GM19023 (cell line): Measurements from ENCODE around the gene ROPN1B.
"Not testable (repeated sequence)": the region's sequence is repeated elsewhere in the genome, so short reads cannot be mapped to it uniquely, and the experiment has no call there.

Experiments
- ATAC-seq: cut with Tn5 transposase; IDR thresholded peaks from one replicate; pipeline ENCODE4 v1.9.1; 2021; ENCODE audit warnings: mild to moderate bottlenecking, moderate library complexity; ENCODE audit not compliant: unreplicated experiment

The ROPN1B gene

DNA sequence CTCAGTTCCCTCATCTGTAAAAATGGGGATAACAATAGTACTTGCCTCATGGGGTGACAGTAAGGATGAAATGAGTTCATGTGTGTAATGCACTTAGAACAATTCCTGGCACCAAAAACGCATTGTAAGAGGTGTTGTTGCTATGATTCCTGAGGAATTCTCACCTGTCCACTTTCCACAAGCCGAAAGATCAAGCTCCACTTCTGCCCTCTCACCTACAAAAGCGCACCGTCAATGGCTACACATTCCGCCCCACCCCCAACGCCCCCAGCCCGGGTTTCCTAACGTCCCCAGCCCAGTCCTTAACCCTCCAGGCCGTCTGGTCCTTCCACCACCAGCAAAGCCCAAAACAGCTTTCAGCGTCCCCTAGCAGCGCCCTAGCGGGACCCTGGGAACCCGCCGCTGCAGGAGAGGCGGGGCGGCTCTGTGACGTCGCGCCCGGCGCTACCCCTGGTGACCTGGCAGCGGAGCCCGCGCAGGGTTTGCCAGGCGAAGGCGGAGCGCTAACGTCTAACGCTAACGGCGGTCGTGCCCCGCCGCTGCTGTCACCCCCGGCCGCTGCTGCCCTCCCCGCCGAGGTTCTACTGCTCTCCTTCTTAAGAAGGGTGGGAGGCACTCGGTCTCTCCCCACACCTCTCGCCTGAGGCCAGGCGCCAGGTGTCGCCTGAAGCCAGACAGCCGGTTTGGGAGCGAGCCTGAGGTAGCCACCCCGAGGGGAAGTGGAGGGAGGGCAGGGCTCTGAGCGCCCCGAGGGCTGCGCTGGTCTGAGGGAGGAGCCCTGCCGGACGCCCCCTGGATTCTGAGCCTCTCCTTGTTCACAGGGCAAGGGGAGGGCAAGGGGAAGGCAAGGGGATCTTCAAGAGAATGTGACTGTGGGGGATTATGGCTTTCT, at the start of gene ROPN1B:
Gene ROPN1B, plus strand, starts transcription at position 478 of the 892 bp plus-strand sequence. CDS start 2,877 bp downstream, outside the sequence.
- ATAC-seq: not testable (repeated sequence)

DNA sequence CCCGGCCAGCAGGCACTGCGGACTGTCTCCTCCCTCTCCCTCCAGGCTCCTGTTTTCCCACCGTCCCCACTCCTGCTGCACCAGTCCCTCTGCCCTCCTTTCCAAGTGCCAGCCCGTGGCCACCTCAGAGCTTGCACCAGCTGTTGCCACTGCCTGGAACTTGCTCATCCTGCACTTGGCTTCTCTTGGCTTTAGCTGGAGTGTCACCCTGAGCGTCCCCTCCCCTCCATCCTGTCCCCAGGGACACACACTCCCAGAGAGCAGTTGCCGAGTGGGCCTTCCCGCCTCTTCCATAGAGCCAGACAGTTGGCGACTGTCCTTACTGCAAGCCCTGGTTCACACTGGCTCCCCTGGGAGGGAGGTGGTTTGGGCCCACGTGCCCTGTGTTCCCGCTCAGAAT, 48.8 kb upstream of the ROPN1B start:
- ATAC-seq: not testable (repeated sequence)

- ATAC-seq: not testable (repeated sequence)
These were observed 48.2 kb upstream of the ROPN1B start for GRCh38 chr3:125920751-125921279.

DNA sequence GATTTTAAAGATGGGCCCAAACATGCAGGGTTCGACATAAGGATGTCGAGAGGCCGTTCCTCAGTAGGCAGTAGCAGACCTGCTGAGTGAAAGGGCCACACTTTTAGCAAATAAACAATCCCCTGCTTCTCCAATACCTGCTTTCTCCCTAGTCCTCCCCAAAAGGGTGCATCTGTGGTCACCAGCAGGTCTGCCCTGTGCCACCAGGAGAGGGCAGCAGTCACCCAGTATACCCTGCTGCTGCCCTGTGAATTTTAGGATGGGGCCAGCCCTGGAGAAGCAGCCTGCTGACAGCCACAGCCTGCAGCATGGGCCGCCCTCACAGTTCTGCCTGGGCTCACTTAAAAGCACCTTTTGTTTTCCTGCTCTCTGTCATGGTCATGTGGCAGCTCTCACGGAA, 47.3 kb upstream of the ROPN1B start:
- not testable (repeated sequence) for ATAC-seq

DNA sequence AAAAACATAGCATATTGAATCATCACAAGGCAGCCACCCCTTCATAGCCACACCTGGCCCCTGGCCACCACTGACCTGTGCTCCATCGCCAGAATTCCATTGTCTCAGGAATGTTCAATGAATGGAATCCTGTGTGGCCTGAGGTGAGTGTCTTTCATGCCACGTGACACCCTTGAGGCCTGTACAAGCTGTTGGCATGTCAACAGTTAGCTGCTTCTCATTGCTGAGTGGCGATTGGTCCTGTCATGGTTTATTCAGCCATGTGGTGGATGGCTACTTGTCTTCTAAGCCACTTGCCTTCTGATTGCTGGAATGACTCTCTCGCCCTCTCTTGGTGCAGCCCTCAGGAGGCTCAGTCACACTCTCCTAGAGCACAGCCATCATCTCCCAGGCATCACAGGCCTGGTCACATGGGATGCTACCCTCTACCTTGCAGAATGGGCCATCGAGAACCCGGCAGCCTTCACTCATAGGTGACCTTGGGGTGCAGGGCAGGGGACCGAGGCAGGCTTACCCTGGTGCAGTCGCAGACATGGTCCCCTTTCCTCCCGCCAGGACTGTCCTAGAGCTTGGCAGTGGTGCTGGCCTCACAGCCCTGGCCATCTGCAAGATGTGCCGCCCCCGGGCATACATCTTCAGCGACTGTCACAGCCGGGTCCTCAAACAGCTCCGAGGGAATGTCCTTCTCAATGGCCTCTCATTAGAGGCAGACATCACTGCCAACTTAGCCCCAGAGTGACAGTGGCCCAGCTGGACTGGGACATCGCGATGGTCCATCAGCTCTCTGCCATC, 45.5 kb upstream of the ROPN1B start:
- ATAC-seq: not testable (repeated sequence)

DNA sequence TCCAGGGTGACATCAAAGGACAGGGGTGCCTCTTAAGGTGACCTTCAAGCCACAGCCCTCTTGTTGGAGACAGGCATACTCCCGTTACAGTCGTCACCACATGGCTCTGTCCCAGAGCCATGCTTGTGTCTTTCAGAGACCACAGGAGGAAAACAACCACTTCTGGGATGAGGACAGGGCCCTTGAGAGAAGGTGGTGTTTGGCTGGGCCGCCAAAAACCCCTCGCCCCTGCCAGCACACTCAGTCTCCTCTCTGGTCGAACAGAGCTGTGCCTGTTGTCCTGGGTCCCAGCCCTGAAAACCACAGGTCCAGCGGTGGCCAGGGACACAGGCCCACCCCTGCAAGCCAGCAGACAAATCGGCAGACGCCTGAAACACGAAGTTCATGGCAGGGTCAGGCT, 44.7 kb upstream of the ROPN1B start:
- not testable (repeated sequence) for ATAC-seq

DNA sequence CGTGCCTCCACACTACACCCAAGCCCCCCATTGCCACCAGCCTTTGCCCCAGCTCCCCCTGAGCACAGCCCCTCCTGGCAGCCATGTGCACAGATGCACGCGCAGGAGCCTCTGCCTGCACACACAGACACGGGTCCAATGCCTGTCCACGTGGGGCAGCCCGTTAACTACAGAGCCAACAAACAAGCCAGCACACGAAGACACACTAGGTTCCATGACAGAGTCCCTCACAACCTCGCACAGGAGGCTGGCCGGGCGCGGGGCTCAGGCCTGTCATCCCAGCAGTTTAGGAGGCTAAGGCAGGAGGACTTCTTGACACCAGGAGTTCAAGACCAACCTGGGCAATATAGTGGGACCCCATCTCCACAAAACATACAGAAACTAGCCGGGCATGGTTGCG, 43.3 kb upstream of the ROPN1B start:
- ATAC-seq: not testable (repeated sequence)

DNA sequence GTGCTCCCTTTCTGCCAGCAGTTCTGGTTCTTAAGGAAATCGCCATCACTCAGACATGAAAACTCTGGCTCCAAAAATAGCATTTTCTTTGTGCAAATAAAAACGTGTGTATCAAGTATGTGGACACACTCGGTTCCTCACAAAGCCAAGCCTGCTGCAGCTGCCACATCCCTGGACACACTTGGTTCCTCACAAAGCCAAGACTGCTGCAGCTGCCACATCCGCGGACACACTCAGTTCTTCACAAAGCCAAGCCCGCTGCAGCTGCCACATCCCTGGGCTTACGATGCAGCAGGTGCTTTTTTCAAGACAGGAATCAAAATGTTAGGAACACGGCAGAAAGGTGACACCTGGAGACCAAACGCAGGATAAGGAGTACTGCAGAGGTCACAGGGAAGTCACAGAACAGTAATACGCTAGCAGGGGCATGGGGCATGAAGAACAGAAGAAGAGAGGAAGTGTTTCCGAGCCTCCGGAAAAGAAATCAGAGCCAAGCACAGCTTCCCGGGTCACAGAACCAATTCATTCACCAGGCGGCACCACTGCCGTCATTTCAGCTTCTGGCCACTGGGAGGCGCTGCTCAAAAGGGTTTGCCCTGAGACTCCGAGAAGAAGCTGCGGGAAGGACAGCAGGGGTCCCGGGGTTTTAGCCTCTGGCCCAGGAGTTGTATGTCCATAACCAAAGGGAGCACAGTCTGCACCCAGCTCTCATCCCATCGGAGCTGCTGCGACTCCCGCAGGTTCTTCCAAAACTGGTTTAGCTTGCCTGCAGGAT, 40.0 kb upstream of the ROPN1B start:
- ATAC-seq: not testable (repeated sequence)

GRCh38 chr3:125929765-125930164, 39.2 kb upstream of the ROPN1B start:
- not testable (repeated sequence) for ATAC-seq

- ATAC-seq: not testable (repeated sequence)
These were observed 37.6 kb upstream of the ROPN1B start for GRCh38 chr3:125931355-125931880.

DNA sequence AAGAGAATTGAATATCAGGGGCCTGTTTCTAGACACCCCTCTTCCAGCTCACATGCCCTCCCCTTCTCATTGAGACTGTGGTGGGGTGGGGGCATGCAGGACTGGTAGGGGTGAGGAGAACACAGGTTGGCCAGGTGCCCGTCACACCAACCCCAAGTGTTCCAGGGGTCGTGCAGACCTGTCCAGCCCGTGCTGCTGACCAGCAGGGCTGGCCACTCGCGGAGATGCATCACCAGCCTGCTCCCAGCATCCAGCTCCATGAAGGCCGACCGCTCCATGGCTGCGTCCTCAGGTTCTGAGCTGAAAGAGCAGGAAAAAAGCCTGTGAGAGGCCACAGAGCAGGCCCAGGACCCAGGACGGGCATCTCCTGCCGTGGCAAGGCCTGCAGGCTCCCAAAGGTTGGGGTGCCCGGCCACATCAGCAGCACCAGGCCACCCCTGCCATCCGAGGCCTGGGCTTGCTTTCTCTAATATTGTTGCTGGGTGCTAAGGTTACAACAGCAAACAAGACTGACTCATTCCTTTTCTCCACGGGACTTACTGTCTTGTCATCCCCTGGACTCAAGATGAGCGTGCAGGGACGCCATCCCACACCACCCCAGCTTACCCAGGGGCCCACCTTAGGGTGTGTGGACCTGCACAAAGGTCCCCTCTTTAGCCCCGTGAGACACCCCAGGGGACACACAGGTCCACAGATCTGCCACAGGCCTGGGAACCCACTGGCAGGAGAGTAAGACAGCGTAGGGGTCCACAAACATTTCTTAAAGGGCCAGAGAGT, 35.4 kb upstream of the ROPN1B start:
- not testable (repeated sequence) for ATAC-seq

GRCh38 chr3:125935252-125935874, 33.6 kb upstream of the ROPN1B start:
- ATAC-seq: not testable (repeated sequence)

GRCh38 chr3:125936210-125936815, 32.7 kb upstream of the ROPN1B start:
- ATAC-seq: not testable (repeated sequence)

GRCh38 chr3:125936891-125937290, 32.1 kb upstream of the ROPN1B start:
- ATAC-seq: not testable (repeated sequence)

DNA sequence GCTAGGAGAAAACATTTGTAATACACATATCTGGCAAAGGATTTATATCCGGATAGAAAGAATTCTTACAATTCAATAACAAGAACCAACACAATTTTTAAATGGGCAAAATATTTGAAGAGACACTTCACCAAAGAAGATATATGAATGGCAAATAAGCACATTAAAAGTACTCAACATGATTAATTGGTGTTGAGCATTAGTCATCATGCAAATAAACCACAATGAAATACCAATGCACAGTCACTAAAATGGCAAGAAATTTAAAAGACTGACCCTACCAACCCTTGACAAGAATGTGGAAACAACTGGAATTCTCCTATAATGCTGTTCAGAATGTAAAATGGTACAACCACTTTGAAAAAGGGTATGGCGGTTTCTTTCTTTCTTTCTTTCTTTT, 21.2 kb upstream of the ROPN1B start:
- not testable (repeated sequence) for ATAC-seq

DNA sequence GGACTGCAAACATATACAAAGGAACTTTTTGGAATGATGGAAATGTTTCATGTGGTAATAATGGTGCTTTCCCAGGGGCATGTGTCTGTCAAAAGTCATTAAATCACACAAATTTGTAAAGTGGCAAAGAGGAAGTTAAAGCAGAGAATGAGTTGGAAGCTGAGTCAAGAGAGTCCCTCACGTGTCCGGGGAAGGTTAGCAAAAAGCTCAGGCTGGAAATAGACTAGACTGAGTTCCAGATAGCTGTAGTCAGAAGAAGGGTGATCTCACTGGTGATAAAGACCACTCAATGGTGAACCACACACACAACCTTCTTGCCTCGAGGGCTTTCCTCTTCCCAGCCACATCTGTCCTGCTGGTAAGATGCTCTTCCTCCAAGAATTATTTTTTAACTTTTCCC, 20.1 kb upstream of the ROPN1B start:
- ATAC-seq: not testable (repeated sequence)

DNA sequence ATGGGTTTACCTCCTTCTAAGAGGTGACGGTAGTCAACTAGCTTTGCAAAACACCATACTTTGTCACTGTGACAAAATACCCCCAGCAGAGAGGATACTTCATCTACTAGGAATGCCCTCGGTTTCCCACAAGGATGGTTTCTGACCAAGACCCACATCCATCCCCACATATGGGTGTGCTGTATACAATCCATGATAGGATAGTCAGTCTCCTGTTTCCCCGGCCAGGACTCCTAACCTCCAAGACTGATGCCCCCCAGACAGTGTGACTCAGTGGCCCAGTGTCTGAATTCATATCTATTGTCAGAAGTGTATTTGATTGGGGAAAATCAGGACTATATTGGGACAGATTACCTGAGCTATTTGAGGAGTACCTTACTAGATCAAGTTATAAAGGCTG, 17.8 kb upstream of the ROPN1B start:
- ATAC-seq: not testable (repeated sequence)

- ATAC-seq: not testable (repeated sequence)
These were observed 12.0 kb upstream of the ROPN1B start for GRCh38 chr3:125957020-125957419.
